Stimulated activated CD8-positive, alpha-beta memory T cell treated with anti-CD3 and anti-CD28 coated beads, Interleukin-15, amount 100 ng/mL, for 48 hours (primary cell): ENCODE data around the gene TVP23C.
A peak's percentile ranks its signal among the peaks of the same experiment; 100 is the strongest.
"Not testable (repeated sequence)": the region's sequence is repeated elsewhere in the genome, so short reads cannot be mapped to it uniquely, and the experiment has no call there.

Source experiments
- DNase-seq, 2 donors: peaks; one replicate each; pipeline ENCODE4 v3.0.0-alpha.2; 2020; ENCODE audit warnings: low read depth in 2 of 2

Gene TVP23C

GRCh38 chr17:15526292-15527218 lies 36.7 kb downstream of the TVP23C start:
- DNase-seq, result not testable (repeated sequence)

- not testable (repeated sequence) for DNase-seq
These were observed 38.0 kb downstream of the TVP23C start for GRCh38 chr17:15524990-15525985.

- DNase-seq, result no peak
These were observed 47.1 kb downstream of the TVP23C start for GRCh38 chr17:15516150-15516549.

GRCh38 chr17:15514469-15514868 lies 48.8 kb downstream of the TVP23C start:
- no peak for DNase-seq

- DNase-seq, result no peak
These were observed 49.3 kb downstream of the TVP23C start for GRCh38 chr17:15513856-15514459.

GRCh38 chr17:15513058-15513791 lies 50.1 kb downstream of the TVP23C start:
- DNase-seq, result no peak

GRCh38 chr17:15512071-15512709 lies 51.1 kb downstream of the TVP23C start:
- DNase-seq, result no peak

- DNase-seq, result no peak
These were observed 52.1 kb downstream of the TVP23C start for GRCh38 chr17:15511142-15511541.

GRCh38 chr17:15510361-15510760 lies 52.9 kb downstream of the TVP23C start:
- no peak for DNase-seq

- no peak for DNase-seq
These were observed 54.2 kb downstream of the TVP23C start for GRCh38 chr17:15509095-15509494.

- no peak for DNase-seq
These were observed 54.8 kb downstream of the TVP23C start for GRCh38 chr17:15508466-15508865.

GRCh38 chr17:15507896-15508295 lies 55.4 kb downstream of the TVP23C start:
- no peak for DNase-seq

GRCh38 chr17:15507001-15507400 lies 56.3 kb downstream of the TVP23C start:
- no peak for DNase-seq

- not testable (repeated sequence) for DNase-seq
These were observed 57.6 kb downstream of the TVP23C start for GRCh38 chr17:15505708-15506107.

GRCh38 chr17:15503731-15504130 lies 59.6 kb downstream of the TVP23C start:
- DNase-seq, result no peak

- peak; percentile 47 to 48 for DNase-seq
These were observed 60.7 kb downstream of the TVP23C start for GRCh38 chr17:15502369-15503112.

GRCh38 chr17:15501793-15502192 lies 61.5 kb downstream of the TVP23C start:
- DNase-seq, result no peak

- DNase-seq, result no peak
These were observed 62.0 kb downstream of the TVP23C start for GRCh38 chr17:15501282-15501681.

GRCh38 chr17:15498107-15498506 lies 65.2 kb downstream of the TVP23C start:
- no peak for DNase-seq
